Stimulated activated CD8-positive, alpha-beta memory T cell treated with anti-CD3 and anti-CD28 coated beads, Interleukin-4, amount 100 ng/mL, for 1 hour (primary cell): Measurements from ENCODE around the gene ANKH.
"Not testable (repeated sequence)": the region's sequence is repeated elsewhere in the genome, so short reads cannot be mapped to it uniquely, and the experiment has no call there.

Experiments
- DNase-seq, 2 donors: peaks; one replicate each; pipeline ENCODE4 v3.0.0-alpha.2; 2020; ENCODE audit warnings: low read depth in 2 of 2, low spot score in 1 of 2

Gene ANKH

GRCh38 chr5:14797385-14797784, 74.2 kb downstream of the ANKH start:
- not testable (repeated sequence) for DNase-seq

- DNase-seq = no peak
Observed at GRCh38 chr5:14794583-14795230, 76.9 kb downstream of the ANKH start.

- DNase-seq = no peak
Observed at GRCh38 chr5:14793851-14794250, 77.7 kb downstream of the ANKH start.

- DNase-seq = no peak
Observed at GRCh38 chr5:14790911-14791310, 80.7 kb downstream of the ANKH start.

GRCh38 chr5:14790220-14790619, 81.4 kb downstream of the ANKH start:
- no peak for DNase-seq

GRCh38 chr5:14787801-14788579, 83.6 kb downstream of the ANKH start:
- no peak for DNase-seq

GRCh38 chr5:14783691-14784090, 87.9 kb downstream of the ANKH start:
- DNase-seq = no peak

GRCh38 chr5:14782591-14782990, 89.0 kb downstream of the ANKH start:
- DNase-seq = no peak

- no peak for DNase-seq
Observed at GRCh38 chr5:14781106-14781505, 90.5 kb downstream of the ANKH start.

GRCh38 chr5:14779975-14780374, 91.6 kb downstream of the ANKH start:
- no peak for DNase-seq

- DNase-seq = no peak
Observed at GRCh38 chr5:14778792-14779070, 92.8 kb downstream of the ANKH start.

- DNase-seq = no peak
Observed at GRCh38 chr5:14777932-14778791, 93.4 kb downstream of the ANKH start.

- no peak for DNase-seq
Observed at GRCh38 chr5:14777187-14777586, 94.4 kb downstream of the ANKH start.

- DNase-seq = no peak
Observed at GRCh38 chr5:14776602-14777001, 95.0 kb downstream of the ANKH start.

GRCh38 chr5:14775857-14776256, 95.7 kb downstream of the ANKH start:
- no peak for DNase-seq

- DNase-seq = no peak
Observed at GRCh38 chr5:14773588-14773987, 98.0 kb downstream of the ANKH start.

- DNase-seq = no peak
Observed at GRCh38 chr5:14771972-14772371, 99.6 kb downstream of the ANKH start.

GRCh38 chr5:14771189-14771588, 100.4 kb downstream of the ANKH start:
- no peak for DNase-seq

- DNase-seq = no peak
Observed at GRCh38 chr5:14768508-14769365, 102.8 kb downstream of the ANKH start.

- no peak for DNase-seq
Observed at GRCh38 chr5:14767735-14768507, 103.7 kb downstream of the ANKH start.
